ENCODE data around the gene STAT5A. TPM values are rescaled to one million over a fixed set of nuclear protein-coding genes. Genes with fewer than 3 reads are reported as not detected.
"Not testable (repeated sequence)": the region's sequence is repeated elsewhere in the genome, so short reads cannot be mapped to it uniquely, and the experiment has no call there.

STAT5A gene
- total RNA-seq (2014; rRNA removed; shearing (Covaris generic)), result 2.9 and 3.5 TPM in 2 replicates
- 1.7 and 2.5 TPM in 2 replicates for polyA plus RNA-seq (2015; cell fraction: cytosol; rRNA removed)
- 3.1 and 4.1 TPM in 2 replicates for polyA plus RNA-seq (2015; cell fraction: nucleus; rRNA removed)

DNA sequence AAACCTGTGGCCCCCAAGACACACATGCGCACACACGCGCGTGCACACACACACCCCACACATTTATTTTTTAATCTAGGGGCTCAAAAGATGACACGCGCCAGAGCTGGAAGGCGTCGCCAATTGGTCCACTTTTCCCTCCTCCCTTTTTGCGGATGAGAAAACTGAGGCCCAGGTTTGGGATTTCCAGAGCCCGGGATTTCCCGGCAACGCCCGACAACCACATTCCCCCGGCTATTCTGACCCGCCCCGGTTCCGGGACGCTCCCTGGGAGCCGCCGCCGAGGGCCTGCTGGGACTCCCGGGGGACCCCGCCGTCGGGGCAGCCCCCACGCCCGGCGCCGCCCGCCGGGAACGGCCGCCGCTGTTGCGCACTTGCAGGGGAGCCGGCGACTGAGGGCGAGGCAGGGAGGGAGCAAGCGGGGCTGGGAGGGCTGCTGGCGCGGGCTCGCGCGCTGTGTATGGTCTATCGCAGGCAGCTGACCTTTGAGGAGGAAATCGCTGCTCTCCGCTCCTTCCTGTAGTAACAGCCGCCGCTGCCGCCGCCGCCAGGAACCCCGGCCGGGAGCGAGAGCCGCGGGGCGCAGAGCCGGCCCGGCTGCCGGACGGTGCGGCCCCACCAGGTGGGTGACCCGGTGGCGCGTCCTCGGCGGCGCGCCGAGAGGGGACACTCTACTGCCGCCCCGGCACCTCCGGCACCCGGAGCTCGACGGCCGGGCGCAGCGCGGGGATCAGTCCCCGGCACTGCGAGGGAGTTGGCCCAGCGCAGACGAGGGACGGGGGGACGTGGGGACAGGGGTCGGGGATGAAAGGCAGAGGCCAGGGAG is at the start of gene STAT5A:
STAT5A (plus strand) TSS at position 522 of the 826 bp plus-strand sequence. CDS start 914 bp downstream, outside the sequence.
- no peak for DNase-seq (ENCODE audit: low read depth, low spot score)

DNA sequence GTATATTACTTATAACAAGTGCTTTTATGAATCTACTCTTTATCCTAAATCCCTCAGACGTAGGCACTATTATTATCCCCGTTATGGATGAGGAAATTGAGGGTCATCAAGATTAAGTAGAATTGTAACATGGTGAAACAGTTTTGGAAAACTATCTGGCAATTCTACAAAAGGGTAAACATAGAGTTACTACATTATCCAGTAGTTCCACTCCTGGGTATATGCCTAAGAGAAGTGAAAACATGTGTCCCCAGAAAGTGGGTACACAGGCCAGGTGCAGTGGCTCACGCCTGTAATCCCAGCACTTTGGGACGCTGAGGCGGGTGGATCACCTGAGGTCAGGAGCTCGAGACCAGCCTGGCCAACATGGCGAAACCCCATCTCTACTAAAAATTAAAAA is 48.7 kb upstream of the STAT5A start:
- in situ Hi-C loops (cut with HindIII; ENCODE audit: low pct_unique_long_range_greater_than_20kb, low sequenced_read_pairs); DNase-seq (ENCODE audit: low read depth, low spot score): not testable (repeated sequence)

More for the DNA sequence above, at the start of gene STAT5A:
- in situ Hi-C loops (cut with HindIII; ENCODE audit: low pct_unique_long_range_greater_than_20kb, low sequenced_read_pairs), result no loop called here

DNA sequence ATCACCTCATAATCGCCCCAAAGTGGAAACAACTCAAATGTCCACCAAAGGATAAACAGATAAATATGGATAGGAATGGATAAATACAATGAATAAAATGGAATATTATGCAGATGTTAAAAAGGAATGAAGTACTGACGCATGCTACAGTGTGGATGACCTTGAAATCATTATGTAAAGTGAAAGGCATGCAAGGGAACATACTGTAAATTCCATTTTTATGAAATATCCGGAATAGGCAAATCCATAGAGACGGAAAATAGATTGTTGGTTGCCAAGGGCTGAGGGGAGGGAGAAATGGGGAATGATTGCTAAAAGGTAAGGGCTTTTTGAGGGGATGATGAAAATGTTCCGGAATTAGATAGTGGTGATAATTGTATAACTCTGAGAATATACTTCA is 48.1 kb upstream of the STAT5A start:
- no peak for DNase-seq (ENCODE audit: low read depth, low spot score)
- in situ Hi-C loops (cut with HindIII; ENCODE audit: low pct_unique_long_range_greater_than_20kb, low sequenced_read_pairs), result no loop called here

- in situ Hi-C loops (cut with HindIII; ENCODE audit: low pct_unique_long_range_greater_than_20kb, low sequenced_read_pairs); DNase-seq (ENCODE audit: low read depth, low spot score): not testable (repeated sequence)
Observed at GRCh38 chr17:42240863-42241262, 47.4 kb upstream of the STAT5A start.

GRCh38 chr17:42241871-42242270 is 46.4 kb upstream of the STAT5A start:
- DNase-seq (ENCODE audit: low read depth, low spot score), result no peak
- in situ Hi-C loops (cut with HindIII; ENCODE audit: low pct_unique_long_range_greater_than_20kb, low sequenced_read_pairs), result no loop called here

DNA sequence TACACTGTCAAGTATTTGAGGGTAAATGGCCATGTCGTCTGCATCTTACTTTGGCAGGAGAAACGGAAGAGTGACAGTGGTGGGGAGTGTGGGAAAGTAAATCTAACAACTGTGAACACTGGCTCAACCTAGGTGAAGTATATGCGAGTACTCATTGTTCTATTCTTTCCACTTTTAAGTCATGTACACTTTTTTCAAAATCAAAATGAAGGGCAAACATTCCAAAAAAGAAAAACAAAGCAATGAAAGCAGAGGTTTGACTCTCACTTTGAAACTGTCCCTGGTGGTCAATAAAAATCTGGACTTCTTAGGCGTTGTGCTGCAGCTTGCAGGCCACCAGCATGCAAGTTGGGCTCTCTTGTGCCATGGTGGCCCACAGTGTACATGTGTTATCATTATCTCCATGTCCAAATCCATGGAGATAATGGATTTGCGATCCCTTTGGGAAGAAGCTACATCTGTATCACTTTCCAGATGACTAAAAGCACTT is 44.8 kb upstream of the STAT5A start:
- DNase-seq (ENCODE audit: low read depth, low spot score), result no peak
- in situ Hi-C loops (cut with HindIII; ENCODE audit: low pct_unique_long_range_greater_than_20kb, low sequenced_read_pairs), result no loop called here

GRCh38 chr17:42244116-42244515 is 44.2 kb upstream of the STAT5A start:
- in situ Hi-C loops (cut with HindIII; ENCODE audit: low pct_unique_long_range_greater_than_20kb, low sequenced_read_pairs), result not testable (repeated sequence)

GRCh38 chr17:42245183-42245582 is 43.1 kb upstream of the STAT5A start:
- DNase-seq (ENCODE audit: low read depth, low spot score); in situ Hi-C loops (cut with HindIII; ENCODE audit: low pct_unique_long_range_greater_than_20kb, low sequenced_read_pairs): not testable (repeated sequence)

More at GRCh38 chr17:42244116-42244515, 44.2 kb upstream of the STAT5A start:
- not testable (repeated sequence) for DNase-seq (ENCODE audit: low read depth, low spot score)

- in situ Hi-C loops (cut with HindIII; ENCODE audit: low pct_unique_long_range_greater_than_20kb, low sequenced_read_pairs), result no loop called here
- no peak for DNase-seq (ENCODE audit: low read depth, low spot score)
Observed at GRCh38 chr17:42246515-42246914, 41.8 kb upstream of the STAT5A start.

- in situ Hi-C loops (cut with HindIII; ENCODE audit: low pct_unique_long_range_greater_than_20kb, low sequenced_read_pairs), result no loop called here
Observed at GRCh38 chr17:42247734-42248133, 40.6 kb upstream of the STAT5A start.

DNA sequence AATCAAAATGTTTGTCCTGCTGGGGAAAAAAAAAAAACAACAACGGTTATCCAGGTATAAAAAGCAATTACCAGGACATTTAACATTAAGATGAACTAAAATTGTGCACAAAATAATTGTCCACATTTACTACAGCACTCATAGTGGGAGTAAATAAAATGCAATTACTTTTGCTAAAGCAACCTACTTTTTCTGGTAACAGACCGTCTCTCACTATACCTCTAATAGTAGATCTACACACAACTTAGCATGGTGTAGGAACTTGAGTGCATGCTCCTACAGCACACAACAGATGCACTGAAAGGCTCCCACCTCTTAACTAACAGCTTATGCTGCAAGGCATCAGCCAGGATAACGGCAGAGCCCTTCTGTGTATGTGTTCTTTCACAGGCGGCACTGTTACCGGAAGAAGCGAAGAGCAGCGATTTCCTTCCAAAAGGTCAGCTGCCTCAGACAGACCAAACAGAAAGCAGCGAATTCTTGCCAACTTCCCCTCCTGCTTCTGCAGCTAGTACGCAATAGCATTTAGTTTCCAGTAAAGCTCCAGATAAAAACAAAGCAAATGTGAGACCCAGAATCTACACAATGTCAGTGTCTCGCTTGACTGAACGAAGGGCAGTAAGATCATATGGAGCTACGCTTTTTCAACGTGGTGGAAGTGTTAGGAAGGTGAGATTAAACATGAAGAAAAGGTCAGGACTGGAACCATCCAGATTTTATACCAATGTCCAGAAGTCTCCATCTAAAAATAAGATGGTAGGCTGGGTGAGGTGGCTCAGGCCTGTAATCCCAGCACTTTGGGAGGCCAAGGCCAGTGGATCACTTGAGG is 39.7 kb upstream of the STAT5A start:
- peak; percentile 97 for DNase-seq (ENCODE audit: low read depth, low spot score)
- in situ Hi-C loops (cut with HindIII; ENCODE audit: low pct_unique_long_range_greater_than_20kb, low sequenced_read_pairs), result no loop called here

More at GRCh38 chr17:42247734-42248133, 40.6 kb upstream of the STAT5A start:
- no peak for DNase-seq (ENCODE audit: low read depth, low spot score)

- in situ Hi-C loops (cut with HindIII; ENCODE audit: low pct_unique_long_range_greater_than_20kb, low sequenced_read_pairs), result no loop called here
- no peak for DNase-seq (ENCODE audit: low read depth, low spot score)
Observed at GRCh38 chr17:42249681-42250446, 38.4 kb upstream of the STAT5A start.

- peak; percentile 53 for DNase-seq (ENCODE audit: low read depth, low spot score)
- in situ Hi-C loops (cut with HindIII; ENCODE audit: low pct_unique_long_range_greater_than_20kb, low sequenced_read_pairs), result no loop called here
Observed at GRCh38 chr17:42251115-42251514, 37.2 kb upstream of the STAT5A start.

GRCh38 chr17:42252597-42253550 is 35.4 kb upstream of the STAT5A start:
- no peak for DNase-seq (ENCODE audit: low read depth, low spot score)
- in situ Hi-C loops (cut with HindIII; ENCODE audit: low pct_unique_long_range_greater_than_20kb, low sequenced_read_pairs), result no loop called here

GRCh38 chr17:42253578-42253977 is 34.7 kb upstream of the STAT5A start:
- in situ Hi-C loops (cut with HindIII; ENCODE audit: low pct_unique_long_range_greater_than_20kb, low sequenced_read_pairs), result no loop called here
- no peak for DNase-seq (ENCODE audit: low read depth, low spot score)

DNA sequence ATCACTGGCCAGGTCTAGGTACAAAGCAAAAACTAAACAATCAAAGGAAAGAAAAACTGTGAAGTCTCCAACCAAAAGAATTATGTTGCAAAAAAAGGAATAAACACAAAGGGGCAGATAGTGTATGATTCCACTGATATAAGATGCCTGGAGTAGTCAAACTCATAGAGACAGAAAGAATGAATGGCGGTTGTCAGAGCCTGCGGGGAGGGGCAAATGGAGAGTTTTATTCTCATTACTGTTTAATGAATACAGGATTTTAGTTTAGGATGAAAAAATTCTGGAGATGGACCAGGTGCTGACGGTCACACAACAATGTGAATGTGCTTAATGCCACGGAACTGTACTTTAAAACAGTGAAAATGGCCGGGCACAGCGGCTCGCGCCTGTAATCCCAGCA is 32.9 kb upstream of the STAT5A start:
- no peak for DNase-seq (ENCODE audit: low read depth, low spot score)
- in situ Hi-C loops (cut with HindIII; ENCODE audit: low pct_unique_long_range_greater_than_20kb, low sequenced_read_pairs), result no loop called here

All from SK-MEL-5 (cell line).